Effector memory CD4-positive, alpha-beta T cell (primary cell): Measurements from ENCODE around the gene FTCDNL1.
A peak's percentile ranks its signal among the peaks of the same experiment; 100 is the strongest.

Source experiments
- DNase-seq, 3 donors: peaks; one replicate each; pipeline ENCODE4 v3.0.0-alpha.2; 2020
- H3K27ac ChIP-seq: 2 replicates; pipeline ENCODE4 v1.7.0; 2013; ENCODE audit warnings: mild to moderate bottlenecking, low read length, moderate library complexity; ENCODE audit not compliant: insufficient read depth, poor library complexity, severe bottlenecking
- H3K27me3 ChIP-seq: replicated peaks from 2 replicates; pipeline ENCODE4 v1.7.0; 2013; ENCODE audit warnings: mild to moderate bottlenecking, low read length; ENCODE audit not compliant: insufficient read depth, control insufficient read depth, poor library complexity, severe bottlenecking
- H3K36me3 ChIP-seq: 2 replicates; pipeline ENCODE4 v1.7.0; 2013; ENCODE audit warnings: mild to moderate bottlenecking, low read length, moderate library complexity; ENCODE audit not compliant: control insufficient read depth, insufficient read depth
- H3K4me1 ChIP-seq: 2 replicates; pipeline ENCODE4 v1.7.0; 2013; ENCODE audit warnings: low read length, mild to moderate bottlenecking; ENCODE audit not compliant: control insufficient read depth, insufficient read depth, poor library complexity, severe bottlenecking
- H3K4me3 ChIP-seq: 2 replicates; pipeline ENCODE4 v1.7.0; 2013; ENCODE audit warnings: low read length, low read depth, mild to moderate bottlenecking; ENCODE audit not compliant: insufficient read depth, poor library complexity, severe bottlenecking
- H3K9me3 ChIP-seq: 2 replicates; pipeline ENCODE4 v1.7.0; 2013; ENCODE audit warnings: mild to moderate bottlenecking, low read length, moderate library complexity; ENCODE audit not compliant: control insufficient read depth
- total RNA-seq, 3 donors: gene quantifications; one replicate each; lab custom pipeline; 2026; lab: John Stamatoyannopoulos, UW

Gene FTCDNL1
- 1.0 to 2.4 (median 1.9) reads per million in 3 donors for total RNA-seq

GRCh38 chr2:199850718-199851500 lies at the start of gene FTCDNL1:
FTCDNL1 (minus strand) TSS chr2:199851192; CDS start chr2:199848962, 2,230 bp downstream.
- DNase-seq, result peak; percentile 25 to 44 (median 35)
- H3K36me3 ChIP-seq, result no peaks in the 10 kb centered on the region
- no peaks in the 10 kb centered on the region for H3K9me3 ChIP-seq
- H3K27ac ChIP-seq, result no peak within 1 kb of the TSS
- H3K4me1 ChIP-seq, result peaks cover 10% of the 10 kb centered on the region
- no peaks in the 10 kb centered on the region for H3K27me3 ChIP-seq
- peak within 1 kb of the TSS; percentile 80 for H3K4me3 ChIP-seq

DNA sequence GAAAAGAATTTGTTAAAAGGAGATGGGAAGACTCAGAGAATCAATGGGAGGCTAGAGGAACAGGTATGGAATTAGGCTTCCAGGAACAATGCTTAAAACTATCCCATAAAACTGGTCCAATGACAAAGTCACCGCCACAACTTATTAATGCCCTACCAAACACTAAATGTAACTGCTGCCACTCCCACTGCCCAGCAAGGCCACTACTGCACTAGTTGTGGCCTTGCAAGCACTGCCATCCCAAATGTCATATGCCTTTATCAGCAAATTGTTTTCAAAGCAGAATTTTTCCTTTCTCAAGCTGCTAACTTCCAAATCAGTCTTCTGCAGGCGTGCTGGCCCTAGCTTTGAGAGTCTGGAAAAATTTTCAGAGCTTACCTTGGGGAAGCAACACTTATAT lies 45.6 kb upstream of the FTCDNL1 start:
- H3K9me3 ChIP-seq, result no peaks in the 10 kb centered on the region
- H3K36me3 ChIP-seq, result no peaks in the 10 kb centered on the region
- no peak for DNase-seq
- no peak overlapping the region for H3K27ac ChIP-seq
- no peaks in the 10 kb centered on the region for H3K27me3 ChIP-seq
- H3K4me1 ChIP-seq, result no peaks in the 10 kb centered on the region
- no peak overlapping the region for H3K4me3 ChIP-seq

- no peak overlapping the region for H3K27ac ChIP-seq
- H3K9me3 ChIP-seq, result no peaks in the 10 kb centered on the region
- no peak overlapping the region for H3K4me3 ChIP-seq
- no peaks in the 10 kb centered on the region for H3K4me1 ChIP-seq
- H3K27me3 ChIP-seq, result no peaks in the 10 kb centered on the region
- no peak for DNase-seq
- no peaks in the 10 kb centered on the region for H3K36me3 ChIP-seq
Observed at GRCh38 chr2:199895406-199895805, 44.4 kb upstream of the FTCDNL1 start.

DNA sequence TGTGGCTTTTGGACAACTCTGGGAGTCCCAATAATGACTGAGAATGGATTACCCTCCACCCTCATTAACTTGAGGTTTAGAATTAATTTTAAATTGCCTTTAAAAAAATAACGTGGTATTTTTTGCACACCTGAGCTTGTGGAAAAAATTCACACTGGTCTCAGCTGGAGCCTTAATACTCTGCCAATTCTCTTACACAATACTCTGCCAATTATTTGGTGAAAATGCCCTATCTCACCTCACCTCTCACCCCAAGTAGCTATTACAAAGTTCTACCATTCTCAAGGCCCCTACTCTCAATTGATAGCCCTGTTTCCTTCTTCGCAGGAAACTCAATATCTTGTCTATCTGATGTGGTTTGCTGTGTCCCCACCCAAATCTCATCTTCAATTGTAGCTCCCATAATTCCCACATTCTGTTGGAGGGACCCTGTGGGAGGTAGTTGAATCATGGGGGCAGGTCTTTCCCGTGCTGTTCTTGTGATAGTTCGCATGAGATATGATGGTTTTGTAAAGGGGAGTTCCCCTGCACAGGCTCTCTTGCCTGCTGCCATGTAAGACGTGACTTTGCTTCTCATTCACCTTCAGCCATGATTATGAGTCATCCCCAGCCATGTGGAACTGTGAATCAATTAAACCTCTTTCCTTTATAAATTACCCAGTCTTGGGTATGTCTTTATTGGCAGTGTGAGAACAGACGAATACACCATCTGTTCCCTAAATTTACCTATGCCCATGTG lies 32.7 kb upstream of the FTCDNL1 start:
- H3K27me3 ChIP-seq, result no peaks in the 10 kb centered on the region
- no peaks in the 10 kb centered on the region for H3K9me3 ChIP-seq
- no peak overlapping the region for H3K27ac ChIP-seq
- no peaks in the 10 kb centered on the region for H3K4me1 ChIP-seq
- H3K4me3 ChIP-seq, result no peak overlapping the region
- no peak for DNase-seq
- no peaks in the 10 kb centered on the region for H3K36me3 ChIP-seq

- Histone ChIP-seq H3K27ac (no peak overlapping the region), H3K36me3 (no peaks in the 10 kb centered on the region), H3K27me3 (no peaks in the 10 kb centered on the region), H3K4me3 (no peak overlapping the region), H3K4me1 (no peaks in the 10 kb centered on the region), H3K9me3 (no peaks in the 10 kb centered on the region)
- DNase-seq, result no peak
Observed at GRCh38 chr2:199882667-199883066, 31.7 kb upstream of the FTCDNL1 start.

DNA sequence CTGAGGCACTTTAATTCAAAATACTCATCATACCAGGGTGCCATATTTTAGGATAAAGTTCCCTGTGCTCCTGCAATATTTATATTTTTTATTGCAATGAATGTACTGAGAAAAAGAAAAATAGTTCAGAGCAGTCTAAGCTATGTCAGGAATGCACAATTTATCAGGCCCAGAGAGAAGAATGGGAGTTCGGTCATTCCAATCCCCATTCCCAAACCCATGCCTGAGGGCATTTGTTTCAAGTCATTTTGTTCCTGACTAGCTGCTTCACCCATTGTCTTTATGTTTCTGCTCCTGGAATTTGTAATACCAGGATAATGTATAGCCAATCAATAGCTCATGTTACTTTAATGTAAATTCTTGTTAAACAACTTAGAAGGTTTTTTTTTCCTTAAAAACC lies 24.4 kb upstream of the FTCDNL1 start:
- Histone ChIP-seq H3K36me3 (no peaks in the 10 kb centered on the region), H3K27ac (no peak overlapping the region), H3K27me3 (no peaks in the 10 kb centered on the region), H3K4me1 (no peaks in the 10 kb centered on the region), H3K9me3 (no peaks in the 10 kb centered on the region), H3K4me3 (no peak overlapping the region)
- DNase-seq, result no peak

- no peak for DNase-seq
- H3K27ac ChIP-seq, result no peak overlapping the region
- H3K4me3 ChIP-seq, result no peak overlapping the region
- no peaks in the 10 kb centered on the region for H3K4me1 ChIP-seq
- H3K36me3 ChIP-seq, result no peaks in the 10 kb centered on the region
- H3K27me3 ChIP-seq, result peaks cover 5% of the 10 kb centered on the region
- H3K9me3 ChIP-seq, result no peaks in the 10 kb centered on the region
Observed at GRCh38 chr2:199874209-199874608, 23.2 kb upstream of the FTCDNL1 start.

GRCh38 chr2:199870581-199870980 lies 19.6 kb upstream of the FTCDNL1 start:
- Histone ChIP-seq H3K4me3 (no peak overlapping the region), H3K9me3 (no peaks in the 10 kb centered on the region), H3K27me3 (peaks cover 8% of the 10 kb centered on the region), H3K27ac (no peak overlapping the region), H3K36me3 (no peaks in the 10 kb centered on the region), H3K4me1 (no peaks in the 10 kb centered on the region)
- DNase-seq, result no peak

- Histone ChIP-seq H3K9me3 (no peaks in the 10 kb centered on the region), H3K36me3 (no peaks in the 10 kb centered on the region), H3K27me3 (peaks cover 8% of the 10 kb centered on the region), H3K4me3 (no peak overlapping the region), H3K4me1 (no peaks in the 10 kb centered on the region), H3K27ac (no peak overlapping the region)
- DNase-seq, result no peak
Observed at GRCh38 chr2:199869653-199870052, 18.7 kb upstream of the FTCDNL1 start.

- no peak for DNase-seq
- peaks cover 8% of the 10 kb centered on the region for H3K27me3 ChIP-seq
- H3K27ac ChIP-seq, result no peak overlapping the region
- H3K9me3 ChIP-seq, result no peaks in the 10 kb centered on the region
- H3K4me1 ChIP-seq, result no peaks in the 10 kb centered on the region
- no peaks in the 10 kb centered on the region for H3K36me3 ChIP-seq
- H3K4me3 ChIP-seq, result no peak overlapping the region
Observed at GRCh38 chr2:199869227-199869541, 18.2 kb upstream of the FTCDNL1 start.
